Activated CD4-positive, alpha-beta T cell treated with anti-CD3 and anti-CD28 coated beads, Interleukin-2, amount 10 ng/mL, durations not matched to agents 7 days and 5 days (primary cell): Measurements from ENCODE around the gene OLR1. TPM values are rescaled to one million over a fixed set of nuclear protein-coding genes. Genes with fewer than 3 reads are reported as not detected.

Experiments used
- CTCF ChIA-PET: fragments of 350-600 bp; sonication (Branson Sonifier 250); formaldehyde crosslinking; loops from one replicate; lab custom pipeline; 2021; ENCODE audit warnings: antibody characterized with exemption; lab: Charles Lee
- POLR2A ChIA-PET: fragments of 350-600 bp; sonication (Branson Sonifier 250); formaldehyde crosslinking; loops from one replicate; lab custom pipeline; 2021; ENCODE audit warnings: antibody characterized with exemption; lab: Charles Lee
- DNase-seq: peaks from one replicate; pipeline ENCODE4 v3.0.0-alpha.2; 2020
- H3K27ac Mint-ChIP-seq: one replicate; pipeline ENCODE4 v1.8.0; 2021; ENCODE audit warnings: mild to moderate bottlenecking, moderate library complexity, mixed read lengths
- H3K27me3 Mint-ChIP-seq: one replicate; pipeline ENCODE4 v1.8.0; 2021; ENCODE audit warnings: mixed read lengths
- H3K36me3 Mint-ChIP-seq: one replicate; pipeline ENCODE4 v1.8.0; 2021; ENCODE audit warnings: low read depth, mixed read lengths
- H3K4me1 Mint-ChIP-seq: one replicate; pipeline ENCODE4 v1.8.0; 2021; ENCODE audit warnings: mixed read lengths
- H3K4me3 Mint-ChIP-seq: one replicate; pipeline ENCODE4 v1.8.0; 2021; ENCODE audit warnings: mild to moderate bottlenecking, moderate library complexity, mixed read lengths
- H3K9me3 Mint-ChIP-seq: one replicate; pipeline ENCODE4 v1.8.0; 2021; ENCODE audit warnings: mixed read lengths
- total RNA-seq, 2 experiments: library from RNA; stranded (reverse); gene quantifications; one replicate each; pipeline ENCODE4 v1.2.3, GENCODE V29; 2021

Gene OLR1
- total RNA-seq, 2 experiments from 2014 or later, result not detected

DNA sequence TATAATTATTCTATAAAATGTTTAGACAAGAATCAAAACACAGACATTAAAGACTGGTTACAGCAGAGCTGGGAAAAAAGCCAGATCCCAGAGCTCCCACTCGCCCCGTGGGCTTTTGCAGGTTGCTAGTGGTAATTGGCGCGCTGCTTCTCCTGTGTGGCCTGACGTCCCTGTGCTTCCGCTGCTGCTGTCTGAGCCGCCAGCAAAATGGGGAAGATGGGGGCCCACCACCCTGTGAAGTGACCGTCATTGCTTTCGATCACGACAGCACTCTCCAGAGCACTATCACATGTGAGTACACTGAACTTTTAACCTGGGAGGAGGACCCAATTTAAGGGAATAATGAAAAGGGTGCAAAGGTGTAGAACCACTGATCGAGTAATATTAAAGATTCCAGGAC is 14.4 kb upstream of the OLR1 start:
- Mint-ChIP-seq H3K9me3 (no peaks in the 10 kb centered on the region), H3K36me3 (no peaks in the 10 kb centered on the region), H3K4me3 (no peak overlapping the region), H3K27ac (no peak overlapping the region), H3K4me1 (peaks cover 2% of the 10 kb centered on the region), H3K27me3 (peaks cover 27% of the 10 kb centered on the region)
- CTCF ChIA-PET, result interaction anchor here (0.7 kb wide), 1 partner anchor 33 kb away, joined by 3 read pairs; no protein-coding TSS in a partner anchor
- no peak for DNase-seq
- POLR2A ChIA-PET, result no interaction called here

DNA sequence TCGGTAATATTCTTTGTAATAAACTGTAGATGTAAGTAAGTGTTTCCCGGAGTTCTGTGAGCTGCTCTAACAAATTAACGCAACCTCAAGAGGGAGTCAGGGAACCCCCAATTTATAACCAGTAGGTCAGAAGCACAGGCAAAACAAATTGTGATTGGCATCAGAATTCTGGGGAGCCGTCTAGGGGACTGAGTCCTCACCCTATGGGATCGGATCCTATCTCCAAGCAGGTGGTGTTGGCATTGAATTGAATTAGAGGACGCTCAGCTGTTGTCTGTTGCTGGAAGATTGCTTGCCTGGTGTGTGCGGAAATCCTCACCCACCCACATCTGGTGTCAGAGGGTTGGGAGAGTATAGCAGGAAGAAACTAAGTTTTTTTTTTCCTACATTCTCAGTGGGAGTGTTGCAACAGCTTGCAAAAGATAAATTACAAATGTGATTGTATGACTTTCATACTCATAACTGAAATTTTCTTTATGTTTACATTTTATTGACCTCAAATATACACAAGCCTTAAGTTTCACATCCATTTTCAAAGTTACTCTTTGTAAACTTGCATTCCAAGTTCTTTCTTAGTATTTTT is 12.4 kb upstream of the OLR1 start:
- ChIA-PET CTCF (no interaction called here), POLR2A (no interaction called here)
- H3K27me3 Mint-ChIP-seq, result peaks cover 23% of the 10 kb centered on the region
- no peaks in the 10 kb centered on the region for H3K4me1 Mint-ChIP-seq
- H3K27ac Mint-ChIP-seq, result no peak overlapping the region
- no peaks in the 10 kb centered on the region for H3K9me3 Mint-ChIP-seq
- H3K36me3 Mint-ChIP-seq, result no peaks in the 10 kb centered on the region
- no peak overlapping the region for H3K4me3 Mint-ChIP-seq
- DNase-seq, result no peak

DNA sequence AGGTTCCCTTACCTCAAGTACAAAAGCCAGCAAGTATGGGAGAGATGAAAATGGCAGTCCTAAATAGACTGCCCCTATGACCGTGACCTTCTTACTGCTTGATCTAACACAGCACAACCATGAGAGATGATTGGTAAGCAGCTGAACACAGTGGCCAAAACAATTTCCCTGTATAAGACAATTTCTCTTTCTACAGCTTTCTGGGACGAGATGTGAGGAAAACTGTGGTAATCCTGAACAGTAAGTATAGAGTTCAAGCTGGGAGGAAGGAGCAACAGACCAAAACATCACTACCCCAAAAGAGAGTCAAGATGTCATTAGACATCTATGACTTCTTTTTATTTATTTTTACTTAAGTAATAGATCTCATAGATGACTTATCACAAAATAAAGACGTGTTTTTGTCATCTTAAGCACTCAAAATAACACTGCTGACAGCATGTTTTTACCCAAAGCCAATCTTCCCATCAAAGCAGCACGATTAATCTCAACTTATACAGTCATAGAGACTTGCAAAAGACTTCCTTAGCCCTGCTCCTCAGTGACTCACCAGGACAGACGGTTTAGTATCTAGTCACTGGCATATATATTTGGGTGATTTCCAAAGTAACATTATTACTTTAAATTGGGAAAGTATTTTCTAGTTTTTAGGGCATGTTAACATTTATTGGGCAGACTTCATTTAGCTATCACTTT is 10.6 kb upstream of the OLR1 start:
- Mint-ChIP-seq H3K9me3 (no peaks in the 10 kb centered on the region), H3K4me1 (no peaks in the 10 kb centered on the region), H3K4me3 (no peak overlapping the region), H3K27me3 (peaks cover 29% of the 10 kb centered on the region), H3K27ac (no peak overlapping the region), H3K36me3 (no peaks in the 10 kb centered on the region)
- ChIA-PET POLR2A (no interaction called here), CTCF (no interaction called here)
- DNase-seq, result no peak

DNA sequence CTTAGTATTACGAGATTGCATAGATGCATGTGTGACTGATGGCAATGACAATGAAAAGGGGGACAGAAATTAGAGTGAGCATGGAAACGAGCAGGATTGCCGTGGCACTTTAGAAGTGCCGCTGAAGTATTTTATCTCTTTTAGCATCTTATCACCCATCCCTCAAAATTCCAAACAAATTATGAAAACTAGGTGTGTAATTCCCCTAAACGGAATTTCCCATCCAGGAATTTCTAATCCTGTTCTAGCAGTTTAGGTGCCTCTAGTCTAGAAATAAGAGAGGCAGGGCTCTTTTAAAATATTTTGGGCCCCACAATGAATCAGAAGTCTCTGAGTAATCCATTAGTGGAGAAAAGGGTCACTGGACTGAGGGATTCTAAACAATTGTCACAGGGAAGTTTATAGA is 7.8 kb upstream of the OLR1 start:
- H3K27ac Mint-ChIP-seq, result no peak overlapping the region
- no peak overlapping the region for H3K4me3 Mint-ChIP-seq
- CTCF ChIA-PET, result no interaction called here
- H3K4me1 Mint-ChIP-seq, result no peaks in the 10 kb centered on the region
- H3K27me3 Mint-ChIP-seq, result peaks cover 32% of the 10 kb centered on the region
- no peaks in the 10 kb centered on the region for H3K9me3 Mint-ChIP-seq
- POLR2A ChIA-PET, result no interaction called here
- no peaks in the 10 kb centered on the region for H3K36me3 Mint-ChIP-seq
- DNase-seq, result no peak

DNA sequence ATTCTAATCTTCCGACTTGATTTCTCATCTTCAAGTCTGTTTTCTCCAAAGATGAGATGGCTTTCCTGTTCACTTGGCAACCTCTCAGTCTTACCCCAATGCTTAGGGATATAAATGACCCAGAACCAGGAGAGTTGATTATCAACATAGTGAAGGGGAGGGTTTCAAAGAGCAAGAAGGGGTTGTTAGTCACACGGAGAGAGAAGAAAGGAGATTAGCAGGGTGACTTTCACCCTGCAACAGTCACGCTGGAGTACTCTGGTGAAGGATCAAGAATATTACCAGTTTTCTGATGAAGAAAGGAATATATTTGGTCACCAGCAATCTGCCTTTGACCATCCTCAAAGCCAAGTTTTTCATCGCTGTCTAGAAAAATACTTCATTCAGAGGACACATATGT is 6.9 kb upstream of the OLR1 start, which contains the start of gene TMEM52B:
TMEM52B (plus strand) TSS at position 212 of the 400 bp plus-strand sequence. CDS start 543 bp downstream, outside the sequence.
- H3K9me3 Mint-ChIP-seq, result no peaks in the 10 kb centered on the region
- no peak within 1 kb of the TSS for H3K27ac Mint-ChIP-seq
- CTCF ChIA-PET, result no interaction called here
- H3K27me3 Mint-ChIP-seq, result peaks cover 32% of the 10 kb centered on the region
- POLR2A ChIA-PET, result no interaction called here
- H3K4me3 Mint-ChIP-seq, result no peak within 1 kb of the TSS
- no peaks in the 10 kb centered on the region for H3K36me3 Mint-ChIP-seq
- H3K4me1 Mint-ChIP-seq, result no peaks in the 10 kb centered on the region
- no peak for DNase-seq

DNA sequence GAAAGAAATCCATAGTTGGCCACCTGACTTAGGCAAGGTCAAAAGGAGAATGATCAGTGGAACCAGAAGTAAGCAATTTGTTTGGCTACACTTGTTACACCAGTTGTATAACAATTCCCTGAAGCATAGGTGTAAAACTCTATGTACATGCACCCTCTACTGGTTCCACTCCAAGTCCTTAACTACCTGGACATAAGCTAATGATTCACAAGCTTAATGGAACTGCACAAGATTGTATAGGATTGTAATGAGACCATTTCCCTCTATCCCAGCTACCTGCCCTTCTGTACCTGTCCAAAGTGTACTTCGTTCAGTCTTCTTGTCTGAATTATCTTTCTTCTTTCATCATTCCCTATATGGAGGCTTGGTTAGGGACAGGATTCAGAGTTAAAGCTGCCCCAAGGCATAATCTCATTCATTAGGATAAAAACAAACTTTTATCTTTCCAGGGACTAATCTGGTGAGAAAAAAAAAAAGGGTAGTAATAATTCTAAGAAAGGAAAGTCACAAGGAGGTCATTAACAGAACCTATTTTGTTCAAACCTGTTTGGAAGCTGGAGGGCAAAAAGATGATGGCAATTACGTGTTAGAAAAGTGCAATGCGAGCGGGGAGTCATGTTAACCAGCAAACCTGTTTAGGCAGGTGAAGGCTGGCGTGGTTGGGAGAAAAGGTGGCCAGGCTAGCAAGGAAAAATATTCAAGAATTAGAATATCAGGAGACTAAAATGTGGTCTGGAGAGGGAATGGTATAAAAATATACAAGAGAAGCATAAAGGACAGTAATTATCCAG is 4.1 kb upstream of the OLR1 start:
- ChIA-PET POLR2A (no interaction called here), CTCF (interaction anchor here (0.6 to 0.7 kb wide), 2 partner anchors 37 to 628 kb away, joined by 3 read pairs; no protein-coding TSS in a partner anchor)
- no peak for DNase-seq
- H3K4me1 Mint-ChIP-seq, result no peaks in the 10 kb centered on the region
- H3K9me3 Mint-ChIP-seq, result no peaks in the 10 kb centered on the region
- no peaks in the 10 kb centered on the region for H3K36me3 Mint-ChIP-seq
- H3K27ac Mint-ChIP-seq, result no peak overlapping the region
- H3K27me3 Mint-ChIP-seq, result peaks cover 36% of the 10 kb centered on the region
- H3K4me3 Mint-ChIP-seq, result no peak overlapping the region

DNA sequence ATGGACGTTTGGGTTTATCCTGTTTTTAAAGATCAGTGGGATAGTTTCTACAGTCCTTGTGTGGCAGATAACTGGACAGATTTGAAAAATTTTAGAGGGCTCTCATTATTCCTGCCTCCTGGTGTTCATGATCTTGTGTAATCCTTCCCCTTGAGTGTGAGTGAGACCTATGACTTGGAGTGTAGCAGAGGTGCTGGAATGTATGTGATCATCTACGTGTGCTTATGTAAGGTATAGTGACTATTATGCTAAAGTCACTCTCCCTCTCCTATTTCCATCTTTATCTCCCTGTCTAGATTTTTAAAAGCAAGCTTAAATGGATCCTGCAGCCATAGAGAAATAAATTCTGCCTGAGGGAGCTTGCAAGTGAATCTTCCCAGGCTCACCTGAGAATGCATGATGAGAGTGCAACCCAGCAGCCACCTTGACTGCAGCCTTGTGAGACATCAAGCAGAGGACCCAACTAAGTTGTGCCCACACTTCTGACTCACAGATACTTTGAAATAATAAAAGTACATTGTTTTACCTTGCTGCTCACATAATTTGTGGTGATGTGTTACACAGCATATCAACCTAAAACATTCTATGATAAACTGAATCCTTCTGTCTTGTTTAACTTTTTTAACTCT is 3.2 kb upstream of the OLR1 start:
- CTCF ChIA-PET, result interaction anchor here (0.6 kb wide), 1 partner anchor 756 kb away, joined by 3 read pairs; no protein-coding TSS in a partner anchor
- Mint-ChIP-seq H3K36me3 (no peaks in the 10 kb centered on the region), H3K4me1 (no peaks in the 10 kb centered on the region), H3K27me3 (peaks cover 33% of the 10 kb centered on the region), H3K9me3 (no peaks in the 10 kb centered on the region), H3K27ac (no peak overlapping the region), H3K4me3 (no peak overlapping the region)
- POLR2A ChIA-PET, result no interaction called here
- no peak for DNase-seq

DNA sequence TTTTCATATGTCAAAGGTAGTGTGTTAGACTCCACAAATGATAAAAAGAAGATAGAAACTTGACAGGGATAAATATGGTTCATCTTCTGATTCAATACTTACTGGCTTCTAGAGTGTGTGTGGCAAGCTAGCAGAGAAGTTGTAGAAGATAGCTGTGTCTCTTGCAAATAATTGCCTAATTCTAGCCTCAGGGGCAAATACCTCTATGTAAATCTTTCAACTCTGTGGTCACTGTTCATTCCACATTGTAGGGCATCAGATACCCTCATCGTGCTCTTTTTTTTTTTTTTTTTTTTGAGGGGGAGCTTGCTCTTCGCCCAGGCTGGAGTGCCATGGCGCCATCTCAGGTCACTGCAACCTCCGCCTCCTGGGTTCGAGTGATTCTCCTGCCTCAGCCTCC is 1.7 kb downstream of the OLR1 start:
- Mint-ChIP-seq H3K9me3 (no peaks in the 10 kb centered on the region), H3K27ac (no peak overlapping the region), H3K4me3 (no peak overlapping the region), H3K27me3 (peaks cover 27% of the 10 kb centered on the region), H3K36me3 (no peaks in the 10 kb centered on the region), H3K4me1 (no peaks in the 10 kb centered on the region)
- CTCF ChIA-PET, result no interaction called here
- no peak for DNase-seq
- POLR2A ChIA-PET, result no interaction called here

DNA sequence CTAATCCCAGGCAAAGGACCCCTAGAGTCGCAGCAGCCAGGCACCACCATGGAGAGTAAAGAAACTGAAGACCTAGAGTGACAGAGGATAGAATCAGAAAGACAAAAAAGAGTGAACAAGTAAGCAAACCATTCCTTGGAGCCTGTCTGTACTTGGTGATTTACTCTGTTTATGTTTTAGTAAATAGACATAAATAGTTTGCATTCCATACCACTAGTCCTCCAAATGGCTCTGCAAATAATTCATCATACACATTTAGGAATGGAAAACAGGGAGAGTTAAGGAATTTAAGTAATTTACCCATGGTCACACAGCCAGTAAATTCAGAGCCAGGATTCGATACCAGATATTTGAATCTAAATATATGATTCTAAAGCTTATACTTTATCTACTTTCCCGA is 2.8 kb downstream of the OLR1 start:
- Mint-ChIP-seq H3K36me3 (no peaks in the 10 kb centered on the region), H3K27me3 (peaks cover 19% of the 10 kb centered on the region), H3K9me3 (no peaks in the 10 kb centered on the region), H3K27ac (no peak overlapping the region), H3K4me3 (no peak overlapping the region), H3K4me1 (no peaks in the 10 kb centered on the region)
- no peak for DNase-seq
- ChIA-PET CTCF (no interaction called here), POLR2A (no interaction called here)

DNA sequence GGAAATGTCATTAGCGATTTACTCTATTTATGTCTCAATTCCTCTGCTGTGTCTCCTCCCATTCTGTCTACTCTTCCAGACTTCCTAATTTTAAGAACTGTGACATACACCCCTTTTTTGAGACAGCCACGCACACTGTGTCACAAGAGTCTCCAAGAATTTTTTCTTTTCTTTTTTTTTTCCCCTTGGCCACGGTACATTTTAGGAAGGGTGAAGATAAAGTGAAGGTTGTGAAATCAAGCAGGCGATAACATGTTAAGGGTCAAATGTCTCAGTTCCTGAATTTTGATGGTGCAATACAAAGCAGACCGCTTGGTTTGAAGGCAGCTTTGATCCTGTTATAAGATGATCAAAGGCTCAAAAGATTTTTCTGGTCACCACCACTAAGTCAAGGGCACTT is 4.3 kb downstream of the OLR1 start:
- no peak overlapping the region for H3K27ac Mint-ChIP-seq
- CTCF ChIA-PET, result interaction anchor here (0.9 kb wide), 1 partner anchor 14 kb away, joined by 3 read pairs; no protein-coding TSS in a partner anchor
- POLR2A ChIA-PET, result no interaction called here
- peaks cover 17% of the 10 kb centered on the region for H3K27me3 Mint-ChIP-seq
- no peaks in the 10 kb centered on the region for H3K4me1 Mint-ChIP-seq
- DNase-seq, result no peak
- H3K4me3 Mint-ChIP-seq, result no peak overlapping the region
- no peaks in the 10 kb centered on the region for H3K36me3 Mint-ChIP-seq
- no peaks in the 10 kb centered on the region for H3K9me3 Mint-ChIP-seq

DNA sequence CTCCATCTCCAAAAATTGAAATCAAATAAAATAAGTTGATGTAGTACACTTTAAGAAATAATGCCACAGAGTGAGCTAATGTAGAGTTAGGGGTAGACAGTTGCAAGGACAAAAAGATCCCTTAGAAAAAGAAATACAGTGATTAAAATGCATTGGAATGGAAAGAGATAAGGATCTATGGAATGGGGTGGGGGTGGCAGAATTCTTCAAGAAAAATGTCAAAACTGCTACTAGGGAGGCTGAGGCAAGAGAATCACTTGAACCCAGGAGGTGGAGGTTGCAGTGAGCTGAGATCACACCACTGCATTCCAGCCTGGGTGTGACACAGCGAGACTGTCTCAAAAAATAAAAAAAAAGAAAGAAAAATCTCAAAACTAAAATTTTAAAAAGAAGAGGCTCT is 6.5 kb downstream of the OLR1 start:
- Mint-ChIP-seq H3K4me3 (no peak overlapping the region), H3K4me1 (no peaks in the 10 kb centered on the region), H3K36me3 (no peaks in the 10 kb centered on the region), H3K9me3 (no peaks in the 10 kb centered on the region), H3K27ac (no peak overlapping the region), H3K27me3 (peaks cover 11% of the 10 kb centered on the region)
- ChIA-PET POLR2A (no interaction called here), CTCF (no interaction called here)
- no peak for DNase-seq

DNA sequence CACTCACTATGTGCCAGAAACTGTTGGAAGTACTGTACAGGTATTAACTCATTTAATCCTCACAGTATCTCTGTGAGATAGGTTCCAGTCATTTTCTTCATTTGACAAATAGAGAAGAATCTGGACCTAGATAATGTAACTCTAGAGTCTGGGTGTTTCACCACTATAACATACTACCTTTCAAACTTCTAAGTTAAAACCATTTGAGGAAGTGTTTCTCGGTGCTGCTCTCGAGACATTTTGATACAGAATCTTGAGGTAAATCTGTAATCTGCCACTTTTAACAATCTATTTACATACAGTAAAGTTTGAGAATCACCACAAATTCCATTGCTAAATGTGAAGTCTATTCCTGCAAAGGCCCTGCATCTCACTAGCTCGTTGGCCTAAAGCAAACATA is 8.8 kb downstream of the OLR1 start:
- ChIA-PET CTCF (no interaction called here), POLR2A (interaction anchor here (0.7 kb wide), 1 partner anchor 9 kb away, joined by 3 read pairs; the partner anchor contains the start of gene OLR1)
- H3K36me3 Mint-ChIP-seq, result no peaks in the 10 kb centered on the region
- H3K4me3 Mint-ChIP-seq, result no peak overlapping the region
- DNase-seq, result no peak
- no peaks in the 10 kb centered on the region for H3K4me1 Mint-ChIP-seq
- H3K27me3 Mint-ChIP-seq, result peaks cover 24% of the 10 kb centered on the region
- H3K9me3 Mint-ChIP-seq, result no peaks in the 10 kb centered on the region
- H3K27ac Mint-ChIP-seq, result no peak overlapping the region
